Measurements from ENCODE around the gene ABLIM3. TPM values are rescaled to one million over a fixed set of nuclear protein-coding genes. Genes with fewer than 3 reads are reported as not detected.

ABLIM3 gene
- total RNA-seq, 1 donor from 2014 or later, result not detected

DNA sequence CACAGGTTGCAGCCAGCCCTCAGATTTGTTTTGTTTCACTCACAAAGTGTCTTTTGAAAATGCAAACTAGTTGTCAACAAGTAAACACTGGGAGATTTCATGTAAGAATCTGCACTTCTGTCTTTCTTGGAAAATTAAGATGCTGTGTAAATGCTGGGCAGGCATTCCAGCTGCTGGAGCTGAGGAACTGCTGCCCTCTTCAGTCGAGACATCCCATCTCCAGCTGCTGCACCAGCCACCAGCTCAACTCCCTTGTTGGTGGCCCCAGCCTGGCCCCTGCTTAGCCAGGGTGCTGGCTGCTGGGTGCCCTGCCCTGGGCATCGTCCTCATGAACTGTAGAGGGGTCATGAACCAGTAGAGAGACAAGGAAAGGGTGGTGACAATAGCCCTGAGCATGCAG lies 97.2 kb downstream of the ABLIM3 start:
- DNase-seq, result no peak
- H3K4me1 Mint-ChIP-seq, result peaks cover 13% of the 10 kb centered on the region
- H3K27ac Mint-ChIP-seq, result no peak overlapping the region
- H3K4me3 Mint-ChIP-seq, result no peak overlapping the region
- intact Hi-C loops (cut with micrococcal nuclease), result no loop called here
- H3K9me3 Mint-ChIP-seq, result no peaks in the 10 kb centered on the region
- H3K27me3 Mint-ChIP-seq, result peaks cover 20% of the 10 kb centered on the region
- no peaks in the 10 kb centered on the region for H3K36me3 Mint-ChIP-seq (ENCODE audit: low read depth)

- no peaks in the 10 kb centered on the region for H3K9me3 Mint-ChIP-seq
- H3K4me1 Mint-ChIP-seq, result peaks cover 13% of the 10 kb centered on the region
- no peak for DNase-seq
- peaks cover 15% of the 10 kb centered on the region for H3K27me3 Mint-ChIP-seq
- no peaks in the 10 kb centered on the region for H3K36me3 Mint-ChIP-seq (ENCODE audit: low read depth)
- H3K4me3 Mint-ChIP-seq, result peak overlapping the region; percentile 10
- peak overlapping the region; percentile 79 for H3K27ac Mint-ChIP-seq
- intact Hi-C loops (cut with micrococcal nuclease), result no loop called here
Observed at GRCh38 chr5:149239917-149240316, 98.6 kb downstream of the ABLIM3 start.

- H3K4me1 Mint-ChIP-seq, result peaks cover 13% of the 10 kb centered on the region
- DNase-seq, result peak; percentile 92
- intact Hi-C loops (cut with micrococcal nuclease), result no loop called here
- H3K9me3 Mint-ChIP-seq, result no peaks in the 10 kb centered on the region
- no peaks in the 10 kb centered on the region for H3K36me3 Mint-ChIP-seq (ENCODE audit: low read depth)
- peak overlapping the region; percentile 10 for H3K4me3 Mint-ChIP-seq
- H3K27ac Mint-ChIP-seq, result peak overlapping the region; percentile 79
- H3K27me3 Mint-ChIP-seq, result peaks cover 17% of the 10 kb centered on the region
Observed at GRCh38 chr5:149240354-149240998, 99.2 kb downstream of the ABLIM3 start.

DNA sequence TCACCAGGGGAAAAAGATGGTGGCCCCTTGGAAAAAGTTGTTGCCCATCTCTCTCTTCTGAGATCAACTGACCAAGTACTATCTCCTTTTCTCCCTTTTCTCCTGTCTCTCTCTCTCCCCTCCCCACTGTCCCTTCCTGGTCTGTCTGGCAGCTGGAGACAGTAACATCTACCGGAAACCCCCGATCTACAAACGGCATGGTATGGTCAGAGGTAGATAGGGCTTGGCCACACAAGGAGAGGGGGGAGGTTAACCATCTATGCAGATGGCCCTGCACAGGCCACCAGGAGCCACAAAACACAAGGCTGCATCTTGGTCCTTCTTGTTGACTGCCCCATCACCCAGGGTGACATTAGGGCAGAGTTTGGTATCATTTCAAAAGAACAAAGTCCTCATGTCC lies 101.0 kb downstream of the ABLIM3 start:
- Mint-ChIP-seq H3K36me3 (ENCODE audit: low read depth) (no peaks in the 10 kb centered on the region), H3K4me3 (no peak overlapping the region), H3K27ac (no peak overlapping the region), H3K4me1 (peaks cover 13% of the 10 kb centered on the region), H3K27me3 (peaks cover 13% of the 10 kb centered on the region), H3K9me3 (no peaks in the 10 kb centered on the region)
- no peak for DNase-seq
- intact Hi-C loops (cut with micrococcal nuclease), result no loop called here

DNA sequence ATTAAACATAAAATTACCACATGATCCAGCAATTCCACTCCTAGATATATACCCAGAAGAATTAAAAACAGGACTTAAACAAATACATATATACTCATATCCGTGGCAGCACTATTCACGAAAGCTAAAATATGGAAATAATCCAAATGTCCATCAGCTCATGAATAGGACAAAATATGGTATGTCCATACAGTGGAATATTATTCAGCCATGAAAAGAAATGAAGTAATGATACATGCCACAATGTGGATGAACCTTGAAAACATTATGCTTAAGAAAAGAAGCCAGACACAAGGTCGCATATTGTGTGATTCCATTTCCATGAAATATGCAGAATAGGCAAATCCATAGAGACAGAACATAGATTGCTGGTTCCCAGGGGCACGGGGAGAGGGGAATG lies 105.6 kb downstream of the ABLIM3 start:
- peaks cover 2% of the 10 kb centered on the region for H3K4me1 Mint-ChIP-seq
- DNase-seq, result no peak
- H3K4me3 Mint-ChIP-seq, result no peak overlapping the region
- no peaks in the 10 kb centered on the region for H3K9me3 Mint-ChIP-seq
- no peak overlapping the region for H3K27ac Mint-ChIP-seq
- H3K27me3 Mint-ChIP-seq, result peaks cover 9% of the 10 kb centered on the region
- no peaks in the 10 kb centered on the region for H3K36me3 Mint-ChIP-seq (ENCODE audit: low read depth)
- intact Hi-C loops (cut with micrococcal nuclease), result no loop called here

DNA sequence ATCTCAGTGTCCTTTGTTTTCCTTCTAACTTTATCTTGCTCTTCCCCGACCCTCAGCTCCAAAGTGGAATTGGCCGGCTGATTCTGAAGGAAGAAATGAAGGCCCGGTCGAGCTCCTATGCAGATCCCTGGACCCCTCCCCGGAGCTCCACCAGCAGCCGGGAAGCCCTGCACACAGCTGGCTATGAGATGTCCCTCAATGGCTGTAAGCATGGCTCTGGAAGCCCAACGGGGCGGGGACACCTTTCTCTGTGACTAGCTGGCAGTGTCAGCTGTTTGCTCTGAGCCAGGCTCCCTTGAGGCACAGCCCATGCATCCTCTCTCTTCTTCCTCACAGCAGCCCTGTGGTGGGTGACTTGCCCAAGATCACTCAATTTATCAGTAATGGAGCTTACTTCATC lies 106.4 kb downstream of the ABLIM3 start:
- no peak for DNase-seq
- no peak overlapping the region for H3K27ac Mint-ChIP-seq
- H3K9me3 Mint-ChIP-seq, result no peaks in the 10 kb centered on the region
- H3K4me3 Mint-ChIP-seq, result no peak overlapping the region
- H3K36me3 Mint-ChIP-seq (ENCODE audit: low read depth), result no peaks in the 10 kb centered on the region
- H3K4me1 Mint-ChIP-seq, result no peaks in the 10 kb centered on the region
- peaks cover 9% of the 10 kb centered on the region for H3K27me3 Mint-ChIP-seq
- intact Hi-C loops (cut with micrococcal nuclease), result no loop called here

DNA sequence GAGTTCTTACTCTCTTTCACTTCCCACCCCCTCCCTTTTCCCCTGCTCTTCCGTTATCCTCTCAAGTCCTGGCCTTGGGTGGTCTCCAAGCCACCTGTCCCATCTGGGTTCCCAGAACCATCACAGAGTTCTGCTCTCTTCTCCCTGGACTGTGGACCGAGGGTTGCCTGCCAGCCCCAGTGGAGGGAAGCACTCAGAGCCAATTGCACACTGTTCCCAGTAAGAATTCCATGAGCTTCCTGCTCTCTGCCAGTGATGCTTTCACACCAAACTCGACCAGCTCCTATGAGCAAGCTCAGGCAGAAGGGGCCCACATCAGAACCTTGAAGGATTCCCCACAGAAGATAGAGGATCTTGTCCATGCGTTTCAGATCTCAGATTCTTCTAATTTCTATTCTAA lies 110.3 kb downstream of the ABLIM3 start:
- Mint-ChIP-seq H3K27ac (no peak overlapping the region), H3K4me1 (no peaks in the 10 kb centered on the region), H3K4me3 (no peak overlapping the region), H3K9me3 (no peaks in the 10 kb centered on the region), H3K36me3 (ENCODE audit: low read depth) (no peaks in the 10 kb centered on the region), H3K27me3 (peaks cover 16% of the 10 kb centered on the region)
- intact Hi-C loops (cut with micrococcal nuclease), result no loop called here
- DNase-seq, result no peak

DNA sequence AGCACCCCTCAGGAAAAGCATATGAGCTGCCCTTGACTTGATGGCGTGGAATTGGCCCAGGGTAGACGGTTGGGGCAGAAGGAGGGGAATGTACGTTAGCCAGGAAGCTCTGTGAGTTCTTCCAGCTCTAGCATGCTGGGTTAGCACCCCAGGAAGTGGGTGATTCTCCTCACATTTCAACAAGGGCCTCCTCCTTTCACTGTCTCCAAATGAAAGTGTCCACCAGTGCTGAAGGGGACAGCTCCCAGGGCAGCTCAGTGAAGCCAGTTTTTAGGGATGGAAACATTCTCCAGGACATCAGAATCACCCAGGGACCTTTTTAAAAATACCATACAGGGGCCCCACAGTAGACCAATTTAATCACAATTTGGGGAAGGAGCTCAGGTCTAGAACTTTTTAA lies 113.2 kb downstream of the ABLIM3 start:
- Mint-ChIP-seq H3K27me3 (peaks cover 12% of the 10 kb centered on the region), H3K9me3 (no peaks in the 10 kb centered on the region), H3K4me3 (no peak overlapping the region), H3K27ac (no peak overlapping the region), H3K36me3 (ENCODE audit: low read depth) (no peaks in the 10 kb centered on the region), H3K4me1 (no peaks in the 10 kb centered on the region)
- DNase-seq, result no peak
- intact Hi-C loops (cut with micrococcal nuclease), result no loop called here

DNA sequence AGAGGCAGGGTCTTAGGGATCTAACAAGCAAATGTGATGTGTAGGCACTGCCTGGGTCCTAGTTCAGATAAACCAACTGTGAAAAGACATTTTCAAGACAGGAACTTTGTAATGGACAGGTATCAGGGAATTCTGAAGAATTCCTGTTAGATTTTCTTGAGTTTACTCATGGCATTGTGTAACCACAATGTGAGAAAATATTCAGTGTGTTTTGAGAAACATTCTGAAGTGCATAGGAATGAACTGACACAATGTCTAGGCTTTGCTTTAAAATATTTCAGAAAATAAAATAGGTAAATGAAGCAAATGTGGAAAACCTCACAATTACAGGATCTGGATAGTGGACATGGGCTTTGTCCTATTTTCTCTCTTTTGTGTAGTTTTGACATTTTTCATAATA lies 115.2 kb downstream of the ABLIM3 start:
- intact Hi-C loops (cut with micrococcal nuclease), result no loop called here
- Mint-ChIP-seq H3K27ac (no peak overlapping the region), H3K27me3 (peaks cover 15% of the 10 kb centered on the region), H3K9me3 (no peaks in the 10 kb centered on the region), H3K4me1 (no peaks in the 10 kb centered on the region), H3K4me3 (no peak overlapping the region), H3K36me3 (ENCODE audit: low read depth) (no peaks in the 10 kb centered on the region)
- DNase-seq, result no peak

GRCh38 chr5:149257131-149257530 lies 115.8 kb downstream of the ABLIM3 start:
- H3K4me1 Mint-ChIP-seq, result no peaks in the 10 kb centered on the region
- H3K27ac Mint-ChIP-seq, result no peak overlapping the region
- H3K9me3 Mint-ChIP-seq, result no peaks in the 10 kb centered on the region
- intact Hi-C loops (cut with micrococcal nuclease), result no loop called here
- H3K4me3 Mint-ChIP-seq, result no peak overlapping the region
- DNase-seq, result no peak
- H3K27me3 Mint-ChIP-seq, result peaks cover 18% of the 10 kb centered on the region
- no peaks in the 10 kb centered on the region for H3K36me3 Mint-ChIP-seq (ENCODE audit: low read depth)

DNA sequence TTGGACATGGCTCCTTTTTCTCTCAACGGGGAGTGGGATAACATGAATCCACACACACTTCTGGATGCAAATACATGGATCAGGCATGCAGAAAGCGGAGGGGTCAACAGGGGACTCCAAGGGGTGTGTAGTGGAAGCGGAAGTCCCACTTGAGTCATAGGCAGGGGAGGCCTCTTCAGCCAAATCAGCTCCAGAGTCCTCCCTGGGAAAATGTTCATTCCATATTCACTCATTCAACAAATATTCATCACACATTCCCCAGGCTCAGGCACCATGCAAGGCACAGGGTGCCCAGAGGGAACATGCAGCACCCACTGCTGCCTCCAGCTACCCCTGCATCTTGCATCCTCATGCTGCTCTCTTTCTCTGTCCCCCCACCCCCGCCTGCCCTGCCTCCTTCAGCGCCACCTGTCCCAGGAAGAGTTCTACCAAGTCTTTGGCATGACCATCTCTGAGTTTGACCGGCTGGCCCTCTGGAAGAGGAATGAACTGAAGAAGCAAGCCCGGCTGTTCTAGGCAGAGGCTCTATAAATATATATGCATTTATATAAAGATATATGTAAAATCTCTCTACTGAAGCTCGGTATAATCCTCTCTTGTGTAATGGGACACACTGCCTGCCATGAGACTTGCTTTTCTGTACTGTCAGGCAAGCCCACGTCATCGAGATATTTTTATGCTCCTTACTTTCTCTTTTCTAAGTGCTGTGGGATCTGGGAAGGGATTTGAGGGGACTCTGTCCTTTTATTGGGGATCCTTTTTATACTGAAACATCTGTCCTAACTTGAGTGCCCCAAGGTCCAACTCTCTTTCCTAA lies 116.8 kb downstream of the ABLIM3 start:
- Mint-ChIP-seq H3K27me3 (peaks cover 20% of the 10 kb centered on the region), H3K4me1 (no peaks in the 10 kb centered on the region), H3K27ac (no peak overlapping the region), H3K36me3 (ENCODE audit: low read depth) (no peaks in the 10 kb centered on the region), H3K9me3 (no peaks in the 10 kb centered on the region), H3K4me3 (no peak overlapping the region)
- no peak for DNase-seq
- intact Hi-C loops (cut with micrococcal nuclease), result no loop called here

DNA sequence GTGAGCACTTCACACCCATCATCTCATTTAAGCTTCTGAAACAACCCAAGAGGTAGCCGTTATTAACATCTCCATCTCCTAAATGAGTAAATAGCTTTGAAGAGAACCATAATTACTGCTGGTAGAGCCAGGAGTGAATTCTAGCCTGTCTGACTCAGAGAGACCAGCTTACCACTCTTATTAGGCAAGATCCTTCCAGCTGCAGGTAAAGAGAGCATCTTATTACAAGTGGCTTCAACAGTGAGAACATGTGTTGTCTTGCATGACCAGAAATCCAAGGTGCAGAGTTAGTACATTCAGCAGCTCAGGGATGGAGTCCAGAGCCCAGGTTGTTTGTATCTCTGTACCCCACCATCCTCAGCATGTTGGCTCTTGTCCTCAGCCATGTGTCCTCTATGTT lies 119.5 kb downstream of the ABLIM3 start:
- Mint-ChIP-seq H3K36me3 (ENCODE audit: low read depth) (no peaks in the 10 kb centered on the region), H3K4me1 (no peaks in the 10 kb centered on the region), H3K9me3 (no peaks in the 10 kb centered on the region), H3K27ac (no peak overlapping the region), H3K27me3 (peaks cover 19% of the 10 kb centered on the region), H3K4me3 (no peak overlapping the region)
- no peak for DNase-seq
- intact Hi-C loops (cut with micrococcal nuclease), result loop anchor here (10.0 kb wide), 1 partner anchor 816 kb away; no protein-coding TSS in a partner anchor

GRCh38 chr5:149261246-149261645 lies 120.0 kb downstream of the ABLIM3 start:
- Mint-ChIP-seq H3K27me3 (peaks cover 17% of the 10 kb centered on the region), H3K9me3 (no peaks in the 10 kb centered on the region), H3K27ac (no peak overlapping the region), H3K36me3 (ENCODE audit: low read depth) (no peaks in the 10 kb centered on the region), H3K4me1 (no peaks in the 10 kb centered on the region), H3K4me3 (no peak overlapping the region)
- DNase-seq, result no peak
- intact Hi-C loops (cut with micrococcal nuclease), result loop anchor here (10.0 kb wide), 1 partner anchor 816 kb away; no protein-coding TSS in a partner anchor

DNA sequence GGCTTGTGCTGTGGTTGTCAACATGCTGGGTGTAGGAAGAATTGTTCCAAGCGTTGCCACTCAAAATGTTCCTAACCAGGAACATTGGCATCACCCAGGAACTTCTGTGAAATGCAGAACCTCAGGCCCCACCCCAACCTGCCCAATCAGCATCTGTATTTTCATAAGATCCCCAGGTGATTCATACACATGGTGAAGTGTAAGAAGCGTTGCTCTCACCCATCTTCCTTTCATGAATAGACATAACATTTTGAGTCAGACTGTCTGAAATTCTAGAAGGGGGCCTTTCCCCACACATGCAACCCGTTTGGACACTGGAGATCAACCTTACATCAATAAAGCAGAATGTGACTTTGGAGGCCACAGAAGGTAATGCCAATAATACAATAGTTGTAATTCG lies 121.0 kb downstream of the ABLIM3 start:
- H3K4me1 Mint-ChIP-seq, result no peaks in the 10 kb centered on the region
- no peaks in the 10 kb centered on the region for H3K36me3 Mint-ChIP-seq (ENCODE audit: low read depth)
- no peak for DNase-seq
- no peaks in the 10 kb centered on the region for H3K9me3 Mint-ChIP-seq
- intact Hi-C loops (cut with micrococcal nuclease), result loop anchor here (10.0 kb wide), 1 partner anchor 818 kb away; no protein-coding TSS in a partner anchor
- H3K27ac Mint-ChIP-seq, result no peak overlapping the region
- H3K4me3 Mint-ChIP-seq, result no peak overlapping the region
- peaks cover 17% of the 10 kb centered on the region for H3K27me3 Mint-ChIP-seq

Measured in activated CD4-positive, alpha-beta T cell treated with anti-CD3 and anti-CD28 coated beads, Interleukin-2, amount 10 ng/mL, durations not matched to agents 24 days and 14 days (primary cell).